H9 (cell line): ENCODE measurements around the gene PYGL. TPM values are rescaled to one million over a fixed set of nuclear protein-coding genes. Genes with fewer than 3 reads are reported as not detected.

ENCODE experiments used
- DNase-seq: peaks from one replicate; pipeline ENCODE4 v3.0.0-alpha.2; 2017
- H2AFZ ChIP-seq: one replicate; pipeline ENCODE4 v1.6.1; 2013; ENCODE audit warnings: mild to moderate bottlenecking, low read length, control low read depth, moderate library complexity
- H2AK5ac ChIP-seq: 2 replicates; pipeline ENCODE4 v1.6.1; 2013; ENCODE audit warnings: low read length, control low read depth, mixed read lengths; ENCODE audit not compliant: insufficient read length
- H2BK120ac ChIP-seq: one replicate; pipeline ENCODE4 v1.6.1; 2013; ENCODE audit warnings: low read depth, mild to moderate bottlenecking, low read length, control low read depth, inconsistent platforms; ENCODE audit not compliant: poor library complexity, severe bottlenecking
- H2BK12ac ChIP-seq: 2 replicates; pipeline ENCODE4 v1.6.1; 2013; ENCODE audit warnings: low read length, control low read depth, mixed read lengths, low read depth; ENCODE audit not compliant: insufficient read length
- H2BK15ac ChIP-seq: 2 replicates; pipeline ENCODE4 v1.6.1; 2013; ENCODE audit warnings: low read depth, low read length, control low read depth
- H2BK20ac ChIP-seq: one replicate; pipeline ENCODE4 v1.6.1; 2013; ENCODE audit warnings: low read depth, mild to moderate bottlenecking, low read length, control low read depth, inconsistent platforms; ENCODE audit not compliant: poor library complexity, severe bottlenecking
- H2BK5ac ChIP-seq: 2 replicates; pipeline ENCODE4 v1.6.1; 2013; ENCODE audit warnings: low read length, control low read depth, mixed read lengths; ENCODE audit not compliant: insufficient read length
- H3K14ac ChIP-seq: 2 replicates; pipeline ENCODE4 v1.6.1; 2013; ENCODE audit warnings: low read length, control low read depth; ENCODE audit not compliant: insufficient read depth
- H3K18ac ChIP-seq: 2 replicates; pipeline ENCODE4 v1.6.1; 2013; ENCODE audit warnings: low read depth, mild to moderate bottlenecking, mixed read lengths, low read length, control low read depth; ENCODE audit not compliant: insufficient read length
- H3K23ac ChIP-seq: 2 replicates; pipeline ENCODE4 v1.6.1; 2013; ENCODE audit warnings: low read length, control low read depth, mixed read lengths, low read depth; ENCODE audit not compliant: insufficient read length
- H3K23me2 ChIP-seq: 2 replicates; pipeline ENCODE4 v1.6.1; 2013; ENCODE audit warnings: low read depth, mild to moderate bottlenecking, mixed read lengths, low read length, control low read depth; ENCODE audit not compliant: insufficient read length, poor library complexity, severe bottlenecking
- H3K27ac ChIP-seq: 2 replicates; pipeline ENCODE4 v1.5.1; 2013; ENCODE audit warnings: low read length, control low read depth, mixed read lengths, low read depth; ENCODE audit not compliant: insufficient read length
- H3K27me3 ChIP-seq: 2 replicates; pipeline ENCODE4 v1.6.1; 2013; ENCODE audit warnings: low read length, control low read depth, inconsistent platforms; ENCODE audit not compliant: insufficient read depth
- H3K4ac ChIP-seq: 2 replicates; pipeline ENCODE4 v1.6.1; 2013; ENCODE audit warnings: low read depth, mild to moderate bottlenecking, control low read depth, inconsistent platforms, low read length, moderate library complexity
- H3K4me1 ChIP-seq: 2 replicates; pipeline ENCODE4 v1.6.1; 2013; ENCODE audit warnings: low read length, control low read depth, inconsistent platforms; ENCODE audit not compliant: insufficient read depth
- H3K4me2 ChIP-seq: 2 replicates; pipeline ENCODE4 v1.6.1; 2013; ENCODE audit warnings: low read length, control low read depth, mixed read lengths; ENCODE audit not compliant: insufficient read length, insufficient read depth
- H3K56ac ChIP-seq: 2 replicates; pipeline ENCODE4 v1.6.1; 2013; ENCODE audit warnings: low read depth, mild to moderate bottlenecking, mixed read lengths, low read length, control low read depth; ENCODE audit not compliant: insufficient read length
- H3K79me1 ChIP-seq: 2 replicates; pipeline ENCODE4 v1.6.1; 2013; ENCODE audit warnings: low read depth, mild to moderate bottlenecking, moderate library complexity, low read length, control low read depth, inconsistent platforms; ENCODE audit not compliant: insufficient read depth, poor library complexity, severe bottlenecking
- H3K79me2 ChIP-seq: 2 replicates; pipeline ENCODE4 v1.6.1; 2013; ENCODE audit warnings: low read length, control low read depth, inconsistent platforms; ENCODE audit not compliant: insufficient read depth
- H3K9ac ChIP-seq: 2 replicates; pipeline ENCODE4 v1.6.1; 2013; ENCODE audit warnings: low read length, control low read depth, mixed read lengths; ENCODE audit not compliant: insufficient read length; ENCODE audit errors: extremely low read depth
- H3K9me3 ChIP-seq: one replicate; pipeline ENCODE4 v1.6.1; 2013; ENCODE audit warnings: low read depth, low read length, inconsistent platforms; ENCODE audit not compliant: control insufficient read depth
- H3T11ph ChIP-seq: one replicate; pipeline ENCODE4 v1.6.1; 2013; ENCODE audit warnings: mild to moderate bottlenecking, low read length, control low read depth, inconsistent platforms
- H4K20me1 ChIP-seq: one replicate; pipeline ENCODE4 v1.6.1; 2013; ENCODE audit not compliant: control insufficient read depth, insufficient read length, insufficient read depth
- H4K5ac ChIP-seq: 2 replicates; pipeline ENCODE4 v1.6.1; 2013; ENCODE audit warnings: low read depth, mild to moderate bottlenecking, mixed read lengths, low read length, control low read depth; ENCODE audit not compliant: insufficient read length
- H4K8ac ChIP-seq: replicated peaks from 2 replicates; pipeline ENCODE4 v1.6.1; 2013; ENCODE audit warnings: low read length, control low read depth, mixed read lengths, low read depth; ENCODE audit not compliant: insufficient read length
- H4K91ac ChIP-seq: 2 replicates; pipeline ENCODE4 v1.6.1; 2013; ENCODE audit warnings: low read depth, mild to moderate bottlenecking, moderate library complexity, mixed read lengths, low read length, control low read depth; ENCODE audit not compliant: insufficient read length
- H3K27ac Mint-ChIP-seq, 3 experiments: 2 replicates in 2 of 3; 3 replicates in 1 of 3; pipeline ENCODE4 v1.8.0; 2020 to 2021; ENCODE audit warnings: mixed read lengths in 3 of 3, mild to moderate bottlenecking in 1 of 3, moderate library complexity in 1 of 3
- H3K27me3 Mint-ChIP-seq: 2 replicates; pipeline ENCODE4 v1.8.0; 2021; ENCODE audit warnings: low read depth, mild to moderate bottlenecking, moderate library complexity, mixed read lengths
- H3K36me3 Mint-ChIP-seq, 3 experiments: 2 replicates in 2 of 3; 3 replicates in 1 of 3; pipeline ENCODE4 v1.8.0; 2020 to 2021; ENCODE audit warnings: low read depth in 3 of 3, mixed read lengths in 3 of 3; ENCODE audit not compliant: insufficient read depth in 1 of 3
- H3K4me1 Mint-ChIP-seq, 2 experiments: 2 replicates each; pipeline ENCODE4 v1.8.0; 2020; ENCODE audit warnings: mixed read lengths in 2 of 2
- H3K4me3 Mint-ChIP-seq, 2 experiments: 2 replicates in 1 of 2; 3 replicates in 1 of 2; pipeline ENCODE4 v1.8.0; 2020 to 2021; ENCODE audit warnings: mild to moderate bottlenecking in 2 of 2, mixed read lengths in 2 of 2, moderate library complexity in 1 of 2
- H3K9me3 Mint-ChIP-seq, 2 experiments: 2 replicates in 1 of 2; 3 replicates in 1 of 2; pipeline ENCODE4 v1.8.0; 2020; ENCODE audit warnings: mild to moderate bottlenecking in 2 of 2, mixed read lengths in 2 of 2, moderate library complexity in 1 of 2
- CTCF ChIP-seq: fragments of 200-600 bp; sonication (generic); conservative IDR thresholded peaks from 3 replicates; pipeline ENCODE4 v1.8.0; 2021; ENCODE audit warnings: antibody characterized with exemption, mild to moderate bottlenecking
- WGBS: extraction: QIAGEN DNeasy Blood & Tissue Kit; methylation state at CpG from one replicate; pipeline ENCODE4 v1.1.7; 2013; ENCODE audit warnings: missing lambda C conversion rate, low lambda C conversion rate, mixed read lengths; ENCODE audit not compliant: insufficient read length; ENCODE audit errors: extremely low coverage; 5-methylcytosine and 5-hydroxymethylcytosine counted together
- total RNA-seq: library from RNA; stranded (reverse); gene quantifications from 2 replicates; pipeline ENCODE4 v1.2.1, GENCODE V29; 2021

PYGL gene
- total RNA-seq, 1 experiment from 2014 or later = 53.8 TPM

GRCh38 chr14:50985859-50986331 lies 41.6 kb upstream of the PYGL start:
- Mint-ChIP-seq H3K4me3 (peak overlapping the region; percentile 19 to 49), H3K27me3 (peaks cover 8% of the 10 kb centered on the region), H3K4me1 (peaks cover 37% of the 10 kb centered on the region in 2 experiments), H3K9me3 (no peaks in the 10 kb centered on the region), H3K36me3 (no peaks in the 10 kb centered on the region), H3K27ac (peak overlapping the region in 2 of 3 experiments; percentile 16 to 39; a peak in 3 of 7 replicates)
- Histone ChIP-seq H3K9ac (no peak overlapping the region), H3K79me1 (no peaks in the 10 kb centered on the region), H2BK20ac (no peak overlapping the region), H3K14ac (no peak overlapping the region), H3K56ac (no peak overlapping the region), H3K27ac (no peak overlapping the region), H3K23me2 (no peaks in the 10 kb centered on the region), H2BK120ac (no peak overlapping the region), H3K27me3 (no peaks in the 10 kb centered on the region), H4K91ac (no peak overlapping the region), H2AK5ac (no peak overlapping the region), H2BK12ac (no peak overlapping the region), H4K5ac (no peak overlapping the region), H3T11ph (no peak overlapping the region), H4K8ac (no peak overlapping the region), H2AFZ (no peak overlapping the region), H2BK5ac (no peak overlapping the region), H3K4me2 (peak overlapping the region; percentile 12), H3K4ac (no peak overlapping the region), H4K20me1 (no peaks in the 10 kb centered on the region), H3K18ac (peak overlapping the region; percentile 1), H3K23ac (no peak overlapping the region), H3K9me3 (no peaks in the 10 kb centered on the region), H3K79me2 (no peaks in the 10 kb centered on the region), H3K4me1 (peaks cover 4% of the 10 kb centered on the region; the same call in 1 of the 2 replicates), H2BK15ac (no peak overlapping the region)
- WGBS = no CpG with 5 or more reads among the region's 12 CpGs
- no peak for DNase-seq
- no peak for TF ChIP-seq CTCF
